PC-3 (cell line): ENCODE measurements around the gene ETFA.

Experiments
- CTCF ChIP-seq: fragments of 300-600 bp; sonication (generic); conservative IDR thresholded peaks from 2 replicates; pipeline ENCODE4 v1.5.1; 2017; ENCODE audit warnings: antibody characterized with exemption, low read depth, mild to moderate bottlenecking, low read length
- EZH2phosphoT487 ChIP-seq: fragments of 300-600 bp; sonication (generic); IDR thresholded peaks from 2 replicates; pipeline ENCODE4 v1.6.1; 2018; ENCODE audit warnings: mild to moderate bottlenecking, antibody characterized with exemption, low read length, borderline replicate concordance

GRCh38 chr15:76245072-76245610 lies 66.1 kb downstream of the ETFA start:
- TF ChIP-seq CTCF: no peak
- TF ChIP-seq EZH2phosphoT487: no peak
